ENCODE data around the gene TGFBI.

Gene TGFBI

GRCh38 chr5:136076067-136076466 is 47.3 kb downstream of the TGFBI start:
- Mint-ChIP-seq H3K27ac (no peak overlapping the region), H3K9me3 (no peaks in the 10 kb centered on the region), H3K27me3 (peaks cover 46% of the 10 kb centered on the region), H3K4me3 (no peak overlapping the region), H3K4me1 (peaks cover 13% of the 10 kb centered on the region)
- DNase-seq (no peak), ATAC-seq (no peak)

GRCh38 chr5:136076881-136077445 is 48.2 kb downstream of the TGFBI start:
- no peak for DNase-seq
- Mint-ChIP-seq H3K4me1 (peaks cover 13% of the 10 kb centered on the region), H3K9me3 (no peaks in the 10 kb centered on the region), H3K27me3 (peaks cover 46% of the 10 kb centered on the region), H3K4me3 (no peak overlapping the region), H3K27ac (no peak overlapping the region)
- ATAC-seq = no peak

GRCh38 chr5:136079195-136079985 is 50.6 kb downstream of the TGFBI start:
- Mint-ChIP-seq H3K4me3 (peak overlapping the region; percentile 54 to 57), H3K4me1 (peaks cover 13% of the 10 kb centered on the region), H3K9me3 (no peaks in the 10 kb centered on the region), H3K27me3 (peaks cover 46% of the 10 kb centered on the region), H3K27ac (no peak overlapping the region)
- ATAC-seq (no peak), DNase-seq (no peak)

GRCh38 chr5:136080113-136080482 is 51.3 kb downstream of the TGFBI start:
- peak; percentile 24 for ATAC-seq
- Mint-ChIP-seq H3K27ac (peak overlapping the region; percentile 91 to 100), H3K9me3 (no peaks in the 10 kb centered on the region), H3K4me3 (peak overlapping the region; percentile 57 to 82), H3K27me3 (peaks cover 46% of the 10 kb centered on the region), H3K4me1 (peaks cover 13% of the 10 kb centered on the region)
- DNase-seq = peak in 1 of 2 donors; percentile 11

GRCh38 chr5:136080483-136081216 is 51.9 kb downstream of the TGFBI start:
- ATAC-seq (peak; percentile 94), DNase-seq (peak; percentile 77 to 90)
- Mint-ChIP-seq H3K4me1 (peaks cover 13% of the 10 kb centered on the region), H3K4me3 (peak overlapping the region; percentile 57 to 82), H3K27me3 (peaks cover 46% of the 10 kb centered on the region), H3K9me3 (no peaks in the 10 kb centered on the region), H3K27ac (peak overlapping the region; percentile 91 to 100)

- no peaks in the 10 kb centered on the region for H3K9me3 Mint-ChIP-seq
- no peak overlapping the region for H3K4me3 Mint-ChIP-seq
- peaks cover 46% of the 10 kb centered on the region for H3K27me3 Mint-ChIP-seq
Observed at GRCh38 chr5:136081217-136081591, 52.4 kb downstream of the TGFBI start.

GRCh38 chr5:136082390-136083193 is 53.8 kb downstream of the TGFBI start:
- Mint-ChIP-seq H3K9me3 (no peaks in the 10 kb centered on the region), H3K4me1 (peaks cover 13% of the 10 kb centered on the region), H3K27me3 (peaks cover 33% of the 10 kb centered on the region), H3K27ac (no peak overlapping the region), H3K4me3 (no peak overlapping the region)
- ATAC-seq (no peak), DNase-seq (peak; percentile 46 to 57)

More at GRCh38 chr5:136081217-136081591, 52.4 kb downstream of the TGFBI start:
- ATAC-seq = no peak
- H3K4me1 Mint-ChIP-seq = peaks cover 13% of the 10 kb centered on the region
- no peak for DNase-seq
- H3K27ac Mint-ChIP-seq = no peak overlapping the region

GRCh38 chr5:136084698-136085097 is 55.9 kb downstream of the TGFBI start:
- Mint-ChIP-seq H3K27me3 (peaks cover 12% of the 10 kb centered on the region), H3K4me1 (peaks cover 11% of the 10 kb centered on the region), H3K27ac (no peak overlapping the region), H3K4me3 (no peak overlapping the region), H3K9me3 (no peaks in the 10 kb centered on the region)
- no peak for ATAC-seq
- DNase-seq = no peak

- H3K4me1 Mint-ChIP-seq = no peaks in the 10 kb centered on the region
- DNase-seq (no peak), ATAC-seq (no peak)
- H3K9me3 Mint-ChIP-seq = no peaks in the 10 kb centered on the region
- H3K27ac Mint-ChIP-seq = no peak overlapping the region
- H3K4me3 Mint-ChIP-seq = no peak overlapping the region
- no peaks in the 10 kb centered on the region for H3K27me3 Mint-ChIP-seq
Observed at GRCh38 chr5:136086783-136087566, 58.2 kb downstream of the TGFBI start.

- Mint-ChIP-seq H3K9me3 (no peaks in the 10 kb centered on the region), H3K27me3 (peaks cover under 1% of the 10 kb centered on the region), H3K4me3 (no peak overlapping the region), H3K4me1 (no peaks in the 10 kb centered on the region), H3K27ac (no peak overlapping the region)
- no peak for DNase-seq
- no peak for ATAC-seq
Observed at GRCh38 chr5:136087961-136088871, 59.4 kb downstream of the TGFBI start.

GRCh38 chr5:136089791-136090190 is 61.0 kb downstream of the TGFBI start:
- no peak for ATAC-seq
- H3K9me3 Mint-ChIP-seq = no peaks in the 10 kb centered on the region

GRCh38 chr5:136090319-136090718 is 61.5 kb downstream of the TGFBI start:
- Mint-ChIP-seq H3K9me3 (no peaks in the 10 kb centered on the region), H3K4me1 (no peaks in the 10 kb centered on the region), H3K27me3 (peaks cover 21% of the 10 kb centered on the region), H3K27ac (no peak overlapping the region), H3K4me3 (no peak overlapping the region)
- no peak for ATAC-seq
- DNase-seq = no peak

More at GRCh38 chr5:136089791-136090190, 61.0 kb downstream of the TGFBI start:
- no peak overlapping the region for H3K4me3 Mint-ChIP-seq
- no peak for DNase-seq
- H3K4me1 Mint-ChIP-seq = no peaks in the 10 kb centered on the region
- peaks cover 16% of the 10 kb centered on the region for H3K27me3 Mint-ChIP-seq
- H3K27ac Mint-ChIP-seq = no peak overlapping the region

GRCh38 chr5:136094189-136094912 is 65.6 kb downstream of the TGFBI start:
- DNase-seq = no peak
- H3K4me1 Mint-ChIP-seq = no peaks in the 10 kb centered on the region
- H3K4me3 Mint-ChIP-seq = no peak overlapping the region
- peaks cover 22% of the 10 kb centered on the region for H3K27me3 Mint-ChIP-seq
- no peaks in the 10 kb centered on the region for H3K9me3 Mint-ChIP-seq
- no peak overlapping the region for H3K27ac Mint-ChIP-seq
- ATAC-seq = no peak
